CD8-positive, alpha-beta memory T cell (primary cell): Measurements from ENCODE around the gene PPM1D. TPM values are rescaled to one million over a fixed set of nuclear protein-coding genes. Genes with fewer than 3 reads are reported as not detected.
"Not testable (repeated sequence)": the region's sequence is repeated elsewhere in the genome, so short reads cannot be mapped to it uniquely, and the experiment has no call there.

ENCODE experiments used
- CTCF ChIA-PET: fragments of 350-600 bp; sonication (Branson Sonifier 250); formaldehyde crosslinking; loops from one replicate; lab custom pipeline; 2021; ENCODE audit warnings: antibody characterized with exemption; lab: Charles Lee
- POLR2A ChIA-PET: fragments of 350-600 bp; sonication (Branson Sonifier 250); formaldehyde crosslinking; loops from one replicate; lab custom pipeline; 2021; ENCODE audit warnings: antibody characterized with exemption; lab: Charles Lee
- DNase-seq, 5 donors: peaks; one replicate each; pipeline versions ENCODE4 v3.0.0 to v3.0.0-alpha.2; 2020 to 2022; ENCODE audit warnings: mixed read lengths in 1 of 5
- H3K27ac ChIP-seq: one replicate; pipeline ENCODE4 v1.7.0; 2013; ENCODE audit warnings: low read depth, mild to moderate bottlenecking, low read length, moderate library complexity
- H3K27me3 ChIP-seq: 2 replicates; pipeline ENCODE4 v1.7.0; 2013; ENCODE audit warnings: low read length, mild to moderate bottlenecking; ENCODE audit not compliant: insufficient read depth, poor library complexity, severe bottlenecking
- H3K36me3 ChIP-seq: 2 replicates; pipeline ENCODE4 v1.7.0; 2013; ENCODE audit warnings: mild to moderate bottlenecking, low read length, moderate library complexity; ENCODE audit not compliant: insufficient read depth
- H3K4me1 ChIP-seq: 2 replicates; pipeline ENCODE4 v1.7.0; 2013; ENCODE audit warnings: mild to moderate bottlenecking, low read length, moderate library complexity; ENCODE audit not compliant: insufficient read depth
- H3K4me3 ChIP-seq: 2 replicates; pipeline ENCODE4 v1.7.0; 2013; ENCODE audit warnings: mild to moderate bottlenecking, low read length
- H3K9me3 ChIP-seq: 2 replicates; pipeline ENCODE4 v1.7.0; 2013; ENCODE audit warnings: mild to moderate bottlenecking, low read length
- H3K27ac Mint-ChIP-seq, 8 donors: one replicate each; pipeline ENCODE4 v1.8.0; 2020 to 2021; ENCODE audit warnings: mixed read lengths in 8 of 8, mild to moderate bottlenecking in 6 of 8, inconsistent platforms in 3 of 8, moderate library complexity in 3 of 8
- H3K27me3 Mint-ChIP-seq, 2 donors: one replicate each; pipeline ENCODE4 v1.8.0; 2020 to 2021; ENCODE audit warnings: mixed read lengths in 2 of 2, mild to moderate bottlenecking in 1 of 2, moderate library complexity in 1 of 2
- H3K36me3 Mint-ChIP-seq, 3 donors: one replicate each; pipeline ENCODE4 v1.8.0; 2020 to 2021; ENCODE audit warnings: mixed read lengths in 3 of 3, inconsistent platforms in 1 of 3, mild to moderate bottlenecking in 1 of 3
- H3K4me1 Mint-ChIP-seq, 3 donors: one replicate each; pipeline ENCODE4 v1.8.0; 2020 to 2021; ENCODE audit warnings: mixed read lengths in 3 of 3, inconsistent platforms in 1 of 3, mild to moderate bottlenecking in 1 of 3
- H3K4me3 Mint-ChIP-seq, 7 donors: one replicate each; pipeline ENCODE4 v1.8.0; 2020 to 2021; ENCODE audit warnings: mixed read lengths in 7 of 7, mild to moderate bottlenecking in 6 of 7, moderate library complexity in 4 of 7, inconsistent platforms in 2 of 7
- H3K9me3 Mint-ChIP-seq, 5 donors: one replicate each; pipeline ENCODE4 v1.8.0; 2020 to 2022; ENCODE audit warnings: mixed read lengths in 5 of 5, mild to moderate bottlenecking in 3 of 5, moderate library complexity in 2 of 5, inconsistent platforms in 1 of 5
- polyA plus RNA-seq: library from polyadenylated mRNA; unstranded; fragments of 300-500 nt; fragmentation: Illumina TruSeq; gene quantifications from one replicate; pipeline ENCODE4 v1.2.3, GENCODE V29; 2021
- total RNA-seq, 2 experiments: library from RNA; stranded (reverse); gene quantifications; one replicate each; pipeline ENCODE4 v1.2.3, GENCODE V29; 2021

Gene PPM1D
- total and polyA plus RNA-seq, 3 experiments from 2014 or later, result 13.1 to 19.0 (median 17.8) TPM

DNA sequence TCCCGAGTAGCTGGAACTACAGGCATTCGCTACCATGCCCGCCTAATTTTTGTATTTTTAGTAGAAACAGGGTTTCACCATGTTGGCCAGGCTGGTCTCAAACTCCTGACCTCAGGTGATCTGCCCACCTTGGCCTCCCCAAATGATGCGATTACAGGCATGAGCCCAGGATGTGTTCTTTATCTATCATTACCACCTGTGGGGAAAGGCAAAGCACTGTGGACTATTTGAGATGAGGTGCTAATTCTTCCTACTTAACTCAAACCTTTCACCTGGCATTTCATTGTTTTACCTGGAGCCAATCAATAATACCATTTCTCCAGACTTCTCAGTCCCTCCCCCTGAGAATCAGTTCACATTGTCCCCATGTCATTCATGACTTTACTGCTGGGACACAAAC, 20.4 kb upstream of the PPM1D start:
- no peaks in the 10 kb centered on the region for H3K36me3 Mint-ChIP-seq
- Histone ChIP-seq H3K27me3 (no peaks in the 10 kb centered on the region), H3K9me3 (no peaks in the 10 kb centered on the region), H3K4me3 (no peak overlapping the region), H3K4me1 (no peaks in the 10 kb centered on the region), H3K36me3 (no peaks in the 10 kb centered on the region), H3K27ac (no peak overlapping the region)
- H3K4me3 Mint-ChIP-seq, result no peak overlapping the region
- H3K27me3 Mint-ChIP-seq, result peaks cover 2 to 4% of the 10 kb centered on the region in 2 donors
- DNase-seq, result no peak
- peak overlapping the region in 1 of 8 donors; percentile 74 for H3K27ac Mint-ChIP-seq
- H3K4me1 Mint-ChIP-seq, result peaks cover 0 to 9% (median 0%) of the 10 kb centered on the region in 3 donors
- H3K9me3 Mint-ChIP-seq, result peaks cover 0 to 6% (median 0%) of the 10 kb centered on the region in 5 donors
- POLR2A ChIA-PET, result no interaction called here
- CTCF ChIA-PET, result no interaction called here

DNA sequence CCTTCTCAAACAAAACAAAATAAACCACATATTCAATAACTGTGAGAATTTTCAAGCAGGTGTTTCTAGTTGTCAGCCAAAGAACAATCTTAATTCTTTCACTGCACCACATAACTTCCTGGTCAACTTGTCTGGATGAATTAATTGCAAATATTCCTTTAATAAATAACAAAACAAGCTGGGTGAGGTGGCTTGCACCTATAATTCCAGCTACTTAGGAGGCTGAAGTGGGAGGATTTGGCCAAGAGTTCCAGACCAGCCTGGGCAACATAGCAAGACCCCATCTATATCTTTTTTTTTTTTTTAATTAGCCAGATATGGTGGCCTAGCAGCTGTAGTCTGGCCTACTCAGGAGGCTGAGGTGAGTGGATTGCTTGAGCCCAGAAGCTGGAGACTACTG, 17.0 kb upstream of the PPM1D start:
- POLR2A ChIA-PET, result interaction anchor here (0.7 kb wide), 1 partner anchor 31 kb away, joined by 6 read pairs; no protein-coding TSS in a partner anchor

DNA sequence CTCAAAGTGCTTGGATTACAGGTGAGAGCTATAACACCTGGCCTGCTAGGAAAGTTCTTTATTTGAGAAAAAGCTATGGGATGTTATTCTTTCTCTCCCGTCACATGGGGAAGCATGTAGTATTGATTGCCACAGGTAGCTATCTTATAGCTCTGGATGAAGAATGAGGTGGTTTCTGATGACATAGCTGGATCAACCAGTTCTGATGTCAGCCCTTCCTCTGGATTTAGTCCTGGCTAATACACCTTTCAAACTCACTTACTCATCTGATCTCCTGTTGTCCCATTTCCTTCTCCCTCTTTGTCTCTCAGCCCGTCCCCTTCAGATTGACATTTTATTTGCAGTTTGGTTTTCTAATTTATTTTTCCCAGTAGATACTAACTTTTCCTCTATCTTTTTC, 14.1 kb upstream of the PPM1D start:
- Mint-ChIP-seq H3K27ac (no peak overlapping the region), H3K9me3 (no peaks in the 10 kb centered on the region), H3K4me3 (no peak overlapping the region), H3K4me1 (no peaks in the 10 kb centered on the region), H3K36me3 (no peaks in the 10 kb centered on the region), H3K27me3 (peaks cover 2 to 16% of the 10 kb centered on the region in 2 donors)
- DNase-seq, result no peak
- Histone ChIP-seq H3K4me1 (no peaks in the 10 kb centered on the region), H3K27ac (no peak overlapping the region), H3K4me3 (no peak overlapping the region), H3K27me3 (no peaks in the 10 kb centered on the region), H3K9me3 (no peaks in the 10 kb centered on the region), H3K36me3 (no peaks in the 10 kb centered on the region)
- ChIA-PET CTCF (interaction anchor here (0.6 to 1.1 kb wide), 2 partner anchors 17 to 1998 kb away, joined by 3 read pairs; no protein-coding TSS in a partner anchor), POLR2A (no interaction called here)

More for the DNA sequence above, 17.0 kb upstream of the PPM1D start:
- Histone ChIP-seq H3K4me3 (no peak overlapping the region), H3K9me3 (no peaks in the 10 kb centered on the region), H3K36me3 (no peaks in the 10 kb centered on the region), H3K4me1 (no peaks in the 10 kb centered on the region), H3K27ac (no peak overlapping the region), H3K27me3 (no peaks in the 10 kb centered on the region)
- no peak for DNase-seq
- Mint-ChIP-seq H3K9me3 (no peaks in the 10 kb centered on the region), H3K27ac (no peak overlapping the region), H3K27me3 (peaks cover 2 to 11% of the 10 kb centered on the region in 2 donors), H3K36me3 (no peaks in the 10 kb centered on the region), H3K4me3 (no peak overlapping the region), H3K4me1 (no peaks in the 10 kb centered on the region)
- CTCF ChIA-PET, result interaction anchor here (0.7 to 1.1 kb wide), 2 partner anchors 8 to 17 kb away, joined by 3 to 4 read pairs; partner anchors contain the start of gene PPM1D

DNA sequence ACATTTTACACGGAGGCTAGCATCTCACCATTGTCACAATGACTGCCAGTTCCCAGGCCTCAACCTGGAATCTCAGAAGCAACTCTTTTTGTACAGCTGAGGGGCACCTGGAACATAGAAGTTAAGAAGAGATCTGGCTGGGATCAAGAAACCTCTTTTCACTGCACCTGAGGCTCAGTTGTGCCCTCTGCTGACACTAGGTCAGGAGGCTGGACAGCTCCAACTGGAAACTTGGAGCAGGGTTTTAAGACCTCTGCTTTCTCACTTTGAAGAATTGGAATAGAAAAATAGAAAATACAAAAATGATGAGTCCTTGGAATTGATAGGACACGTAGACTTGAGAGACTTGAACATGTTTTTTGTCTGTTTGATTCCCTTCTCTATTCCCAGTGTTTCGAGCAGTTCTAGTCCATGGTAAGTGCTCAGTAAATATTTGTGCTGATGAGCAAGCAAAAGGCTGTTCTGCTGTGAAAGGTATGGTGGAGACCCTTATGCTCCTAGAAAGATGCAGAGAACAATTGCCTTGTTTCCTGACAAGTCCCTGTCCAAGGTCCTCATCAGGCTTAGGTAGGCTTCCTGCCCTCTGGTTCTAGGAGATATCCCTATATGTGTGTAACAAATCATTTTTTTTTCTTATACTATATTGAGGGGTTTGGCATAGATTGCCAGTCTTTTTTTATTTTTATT, 13.6 kb upstream of the PPM1D start:
- Mint-ChIP-seq H3K27me3 (peaks cover 2 to 16% of the 10 kb centered on the region in 2 donors), H3K27ac (no peak overlapping the region), H3K9me3 (no peaks in the 10 kb centered on the region), H3K4me3 (no peak overlapping the region), H3K4me1 (no peaks in the 10 kb centered on the region), H3K36me3 (no peaks in the 10 kb centered on the region)
- H3K27me3 ChIP-seq, result peaks cover 1% of the 10 kb centered on the region
- ChIA-PET POLR2A (no interaction called here), CTCF (interaction anchor here (0.6 to 1.1 kb wide), 2 partner anchors 17 to 1999 kb away, joined by 3 read pairs; no protein-coding TSS in a partner anchor)
- H3K4me3 ChIP-seq, result no peak overlapping the region
- H3K36me3 ChIP-seq, result no peaks in the 10 kb centered on the region
- no peaks in the 10 kb centered on the region for H3K4me1 ChIP-seq
- no peak overlapping the region for H3K27ac ChIP-seq
- DNase-seq, result no peak
- no peaks in the 10 kb centered on the region for H3K9me3 ChIP-seq

DNA sequence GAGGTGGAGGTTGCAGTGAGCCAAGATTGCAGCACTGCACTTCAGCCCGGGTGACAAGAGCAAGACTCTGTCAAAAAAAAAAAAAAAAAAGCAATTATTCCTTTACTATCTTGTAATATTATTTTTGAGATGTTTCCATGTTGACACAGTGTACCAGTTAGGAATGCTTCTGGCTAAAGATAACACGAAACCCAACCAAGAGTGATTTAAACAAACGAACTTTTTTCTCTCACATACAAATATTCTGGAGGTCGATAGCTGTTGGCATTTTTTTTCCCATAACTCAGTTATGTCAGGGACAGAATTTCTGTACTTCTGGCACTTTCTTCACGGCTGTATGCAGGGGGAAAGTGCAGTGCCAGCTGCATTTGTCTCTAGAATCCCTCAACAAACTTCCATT, 9.9 kb upstream of the PPM1D start:
- DNase-seq, result no peak
- no peaks in the 10 kb centered on the region for H3K36me3 ChIP-seq
- POLR2A ChIA-PET, result no interaction called here
- Mint-ChIP-seq H3K27ac (no peak overlapping the region), H3K36me3 (no peaks in the 10 kb centered on the region), H3K27me3 (peaks cover 3 to 16% of the 10 kb centered on the region in 2 donors), H3K4me3 (no peak overlapping the region), H3K4me1 (no peaks in the 10 kb centered on the region), H3K9me3 (no peaks in the 10 kb centered on the region)
- H3K4me3 ChIP-seq, result no peak overlapping the region
- peaks cover 8% of the 10 kb centered on the region for H3K27me3 ChIP-seq
- no peaks in the 10 kb centered on the region for H3K9me3 ChIP-seq
- H3K4me1 ChIP-seq, result no peaks in the 10 kb centered on the region
- no peak overlapping the region for H3K27ac ChIP-seq
- CTCF ChIA-PET, result no interaction called here

DNA sequence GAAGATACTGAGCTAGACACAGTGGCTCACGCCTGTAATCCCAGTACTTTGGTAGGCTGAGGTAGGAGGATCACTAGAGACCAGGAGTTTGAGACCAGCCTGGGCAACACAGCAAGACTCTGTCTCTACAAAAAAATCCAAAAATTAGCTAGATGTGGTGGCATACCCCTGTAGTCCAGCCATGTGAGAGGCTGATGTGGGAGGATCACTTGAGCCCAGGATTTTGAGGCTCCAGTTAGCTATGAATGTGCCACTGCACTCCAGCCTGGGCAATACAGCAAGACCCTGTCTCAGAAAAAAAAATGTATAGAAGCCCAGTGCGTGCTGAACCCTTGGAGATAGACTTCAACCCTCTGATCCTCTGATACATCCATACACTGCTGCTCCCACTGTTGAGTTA, 7.2 kb upstream of the PPM1D start:
- H3K36me3 Mint-ChIP-seq, result no peaks in the 10 kb centered on the region
- no peaks in the 10 kb centered on the region for H3K4me1 ChIP-seq
- CTCF ChIA-PET, result no interaction called here
- POLR2A ChIA-PET, result no interaction called here
- H3K27me3 ChIP-seq, result peaks cover 8% of the 10 kb centered on the region
- no peaks in the 10 kb centered on the region for H3K4me1 Mint-ChIP-seq
- no peaks in the 10 kb centered on the region for H3K9me3 ChIP-seq
- peaks cover 1 to 9% of the 10 kb centered on the region in 2 donors for H3K27me3 Mint-ChIP-seq
- H3K27ac Mint-ChIP-seq, result peak overlapping the region in 1 of 8 donors; percentile 15
- H3K36me3 ChIP-seq, result no peaks in the 10 kb centered on the region
- H3K27ac ChIP-seq, result no peak overlapping the region
- H3K4me3 Mint-ChIP-seq, result no peak overlapping the region
- no peaks in the 10 kb centered on the region for H3K9me3 Mint-ChIP-seq
- DNase-seq, result no peak
- H3K4me3 ChIP-seq, result no peak overlapping the region

DNA sequence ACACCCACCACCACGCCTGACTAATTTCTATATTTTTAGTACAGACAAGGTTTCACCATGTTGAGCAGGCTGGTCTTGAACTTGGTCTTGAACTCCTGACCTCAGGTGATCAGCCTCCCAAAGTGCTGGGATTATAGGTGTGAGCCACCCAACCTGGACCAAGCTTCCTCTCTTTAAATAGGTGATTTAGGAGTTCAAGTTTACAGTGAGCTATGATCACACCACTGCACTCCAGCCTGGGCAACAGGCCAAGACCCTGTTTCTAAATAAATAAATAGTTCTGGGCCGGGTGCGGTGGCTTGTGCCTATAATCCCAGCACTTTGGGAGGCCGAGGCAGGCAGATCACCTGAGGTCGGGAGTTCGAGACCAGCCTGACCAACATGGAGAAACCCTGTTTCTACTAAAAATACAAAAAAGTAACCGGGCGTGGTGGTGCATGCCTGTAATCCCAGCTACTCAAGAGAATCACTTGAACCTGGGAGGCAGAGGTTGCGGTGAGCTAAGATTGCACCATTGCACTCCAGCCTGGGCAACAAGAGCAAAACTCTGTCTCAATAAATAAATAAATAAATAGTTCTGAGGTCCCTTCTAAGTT, 6.5 kb upstream of the PPM1D start:
- H3K27ac Mint-ChIP-seq, CTCF ChIA-PET: not testable (repeated sequence)
- POLR2A ChIA-PET, result interaction anchor here (0.6 kb wide), 1 partner anchor 9 kb away, joined by 3 read pairs; no protein-coding TSS in a partner anchor

DNA sequence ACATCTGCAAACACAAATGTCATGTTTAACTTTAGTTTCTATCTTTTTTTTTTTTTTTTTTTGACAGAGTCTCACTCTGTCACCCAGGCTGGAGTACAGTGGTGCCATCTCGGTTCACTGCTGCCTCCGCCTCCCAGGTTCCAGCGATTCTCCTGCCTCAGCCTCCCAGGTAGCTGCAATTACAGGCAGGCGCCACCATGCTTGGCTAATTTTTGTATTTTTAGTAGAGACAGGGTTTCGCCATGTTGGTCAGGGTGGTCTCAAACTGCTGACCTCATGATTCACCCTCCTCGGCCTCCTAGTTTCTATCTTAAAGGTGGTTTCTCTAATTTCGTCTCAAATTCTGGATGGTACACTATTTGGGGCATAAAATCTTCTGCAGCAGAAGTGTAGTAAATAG, 5.8 kb upstream of the PPM1D start:
- not testable (repeated sequence) for H3K27ac Mint-ChIP-seq, H3K27ac ChIP-seq, H3K27me3 Mint-ChIP-seq, H3K9me3 ChIP-seq, H3K4me1 ChIP-seq, H3K36me3 Mint-ChIP-seq, H3K4me3 ChIP-seq, H3K4me3 Mint-ChIP-seq, H3K36me3 ChIP-seq, H3K27me3 ChIP-seq, DNase-seq, H3K9me3 Mint-ChIP-seq
- H3K4me1 Mint-ChIP-seq, result peaks cover 8 to 10% (median 9%) of the 10 kb centered on the region in 3 donors
- POLR2A ChIA-PET, result interaction anchor here (0.6 kb wide), 1 partner anchor 8 kb away, joined by 3 read pairs; no protein-coding TSS in a partner anchor
- CTCF ChIA-PET, result interaction anchor here (0.7 kb wide), 1 partner anchor 210 kb away, joined by 3 read pairs; no protein-coding TSS in a partner anchor

More for the DNA sequence above, 6.5 kb upstream of the PPM1D start:
- H3K9me3 Mint-ChIP-seq, DNase-seq, H3K4me3 Mint-ChIP-seq, H3K27ac ChIP-seq, H3K4me3 ChIP-seq, H3K27me3 Mint-ChIP-seq, H3K36me3 Mint-ChIP-seq, H3K9me3 ChIP-seq, H3K4me1 Mint-ChIP-seq, H3K27me3 ChIP-seq, H3K4me1 ChIP-seq, H3K36me3 ChIP-seq: not testable (repeated sequence)
